ENCODE data around the gene TSPAN10. TPM values are rescaled to one million over a fixed set of nuclear protein-coding genes. Genes with fewer than 3 reads are reported as not detected.

TSPAN10 gene
- total and polyA plus RNA-seq, 9 of the 15 experiments (the other 6 are each of a cell fraction or from before 2014, with no cell fraction given), result 0.05 to 0.31 (median 0.13) TPM; not detected in 1

DNA sequence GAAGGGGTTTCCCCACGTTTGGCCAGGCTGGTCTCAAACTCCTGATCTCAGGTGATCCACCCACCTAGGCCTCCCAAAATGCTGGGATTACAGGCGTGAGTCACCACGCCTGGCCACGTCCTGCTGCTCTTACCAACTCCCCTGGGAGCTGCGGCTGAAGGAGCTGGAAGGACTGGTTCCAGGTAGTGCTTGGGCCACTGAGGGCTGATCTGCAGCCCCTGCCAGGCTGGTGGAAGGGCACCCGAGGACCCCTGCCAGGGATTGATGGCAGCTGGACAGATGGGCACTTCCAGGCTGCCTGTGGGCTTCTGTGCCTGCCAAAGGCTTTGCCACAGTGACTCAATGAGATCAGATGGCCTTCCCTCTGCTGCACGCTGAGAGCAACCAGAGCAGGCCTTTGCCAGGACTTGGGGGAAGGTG is 27.1 kb downstream of the TSPAN10 start:
- BruUV-seq (replicated peaks), result no TSS peak
- intact Hi-C loops (cut with micrococcal nuclease) (no loop called here), in situ Hi-C loops (cut with MboI) (no loop called here)
- no peaks in the 10 kb centered on the region for H3K27me3 ChIP-seq (ENCODE audit: control insufficient read depth in 2 of 2, insufficient read depth in 2 of 2, low read length in 2 of 2)
- peaks cover 32% of the 10 kb centered on the region for H3K36me3 ChIP-seq (ENCODE audit: control insufficient read depth, insufficient read depth, low read length)
- H3K27ac ChIP-seq (ENCODE audit: extremely low read depth, low read depth, low read length), result peak overlapping the region; percentile 75
- no peak overlapping the region for H3K4me2 ChIP-seq (ENCODE audit: insufficient read depth, low read length)
- no peak overlapping the region for H3K4me3 ChIP-seq
- DNase-seq (ENCODE audit: extremely low read depth in 1 of 4, low spot score in 3 of 4) (peak in 1 of 4 experiments; percentile 32), ATAC-seq (no peak), FAIRE-seq (no peak)
- no peak overlapping the region for H2AFZ ChIP-seq (ENCODE audit: low read depth, low read length)
- H3K9ac ChIP-seq (ENCODE audit: insufficient read depth in 1 of 2, low read depth in 2 of 2, low read length in 2 of 2), result peak overlapping the region; percentile 36 to 80; a peak in 3 of 4 replicates
- H3K9me1 ChIP-seq (ENCODE audit: control insufficient read depth, insufficient read depth, low read length), result no peaks in the 10 kb centered on the region
- TF ChIP-seq POLR2A (conservative IDR thresholded peaks at IDR 0.05) (0 out of 2 replicates have a peak, but pooled peaks have one; percentile 12), EGR1 (conservative IDR thresholded peaks at IDR 0.05) (peak; percentile 49), ZNF134 (CRISPR knock-in tag; conservative IDR thresholded peaks at IDR 0.05) (no peak), ZNF197 (CRISPR knock-in tag; IDR thresholded peaks at IDR 0.05; ENCODE audit: low read depth) (no peak), ZBED1 (IDR thresholded peaks at IDR 0.05) (no peak), PHF21A (IDR thresholded peaks at IDR 0.05; ENCODE audit: borderline replicate concordance, low read depth) (no peak), POLR2G (IDR thresholded peaks at IDR 0.05; ENCODE audit: low read depth, low read length) (peak; percentile 44; the same call in 1 of the 2 replicates), RBFOX2 (IDR thresholded peaks at IDR 0.05; ENCODE audit: low read depth, low read length) (peak; percentile 49; the same call in 1 of the 2 replicates)
- TF ChIP-seq, protein P1, sequence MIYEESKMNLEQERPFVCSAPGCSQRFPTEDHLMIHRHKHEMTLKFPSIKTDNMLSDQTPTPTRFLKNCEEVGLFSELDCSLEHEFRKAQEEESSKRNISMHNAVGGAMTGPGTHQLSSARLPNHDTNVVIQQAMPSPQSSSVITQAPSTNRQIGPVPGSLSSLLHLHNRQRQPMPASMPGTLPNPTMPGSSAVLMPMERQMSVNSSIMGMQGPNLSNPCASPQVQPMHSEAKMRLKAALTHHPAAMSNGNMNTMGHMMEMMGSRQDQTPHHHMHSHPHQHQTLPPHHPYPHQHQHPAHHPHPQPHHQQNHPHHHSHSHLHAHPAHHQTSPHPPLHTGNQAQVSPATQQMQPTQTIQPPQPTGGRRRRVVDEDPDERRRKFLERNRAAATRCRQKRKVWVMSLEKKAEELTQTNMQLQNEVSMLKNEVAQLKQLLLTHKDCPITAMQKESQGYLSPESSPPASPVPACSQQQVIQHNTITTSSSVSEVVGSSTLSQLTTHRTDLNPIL (CRISPR knock-in tag; IDR thresholded peaks at IDR 0.05), result no peak
- TF ChIP-seq, protein P2, sequence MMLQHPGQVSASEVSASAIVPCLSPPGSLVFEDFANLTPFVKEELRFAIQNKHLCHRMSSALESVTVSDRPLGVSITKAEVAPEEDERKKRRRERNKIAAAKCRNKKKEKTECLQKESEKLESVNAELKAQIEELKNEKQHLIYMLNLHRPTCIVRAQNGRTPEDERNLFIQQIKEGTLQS (IDR thresholded peaks at IDR 0.05), result peak; percentile 29; the same call in 1 of the 2 replicates
- TF ChIP-seq, protein P2 (CRISPR knock-in tag; conservative IDR thresholded peaks at IDR 0.05), result no peak
- TF ChIP-seq, protein P3, sequence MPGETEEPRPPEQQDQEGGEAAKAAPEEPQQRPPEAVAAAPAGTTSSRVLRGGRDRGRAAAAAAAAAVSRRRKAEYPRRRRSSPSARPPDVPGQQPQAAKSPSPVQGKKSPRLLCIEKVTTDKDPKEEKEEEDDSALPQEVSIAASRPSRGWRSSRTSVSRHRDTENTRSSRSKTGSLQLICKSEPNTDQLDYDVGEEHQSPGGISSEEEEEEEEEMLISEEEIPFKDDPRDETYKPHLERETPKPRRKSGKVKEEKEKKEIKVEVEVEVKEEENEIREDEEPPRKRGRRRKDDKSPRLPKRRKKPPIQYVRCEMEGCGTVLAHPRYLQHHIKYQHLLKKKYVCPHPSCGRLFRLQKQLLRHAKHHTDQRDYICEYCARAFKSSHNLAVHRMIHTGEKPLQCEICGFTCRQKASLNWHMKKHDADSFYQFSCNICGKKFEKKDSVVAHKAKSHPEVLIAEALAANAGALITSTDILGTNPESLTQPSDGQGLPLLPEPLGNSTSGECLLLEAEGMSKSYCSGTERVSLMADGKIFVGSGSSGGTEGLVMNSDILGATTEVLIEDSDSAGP (CRISPR knock-in tag; IDR thresholded peaks at IDR 0.05), result 0 out of 2 replicates have a peak, but pooled peaks have one; percentile 26
- TF ChIP-seq, protein P4, sequence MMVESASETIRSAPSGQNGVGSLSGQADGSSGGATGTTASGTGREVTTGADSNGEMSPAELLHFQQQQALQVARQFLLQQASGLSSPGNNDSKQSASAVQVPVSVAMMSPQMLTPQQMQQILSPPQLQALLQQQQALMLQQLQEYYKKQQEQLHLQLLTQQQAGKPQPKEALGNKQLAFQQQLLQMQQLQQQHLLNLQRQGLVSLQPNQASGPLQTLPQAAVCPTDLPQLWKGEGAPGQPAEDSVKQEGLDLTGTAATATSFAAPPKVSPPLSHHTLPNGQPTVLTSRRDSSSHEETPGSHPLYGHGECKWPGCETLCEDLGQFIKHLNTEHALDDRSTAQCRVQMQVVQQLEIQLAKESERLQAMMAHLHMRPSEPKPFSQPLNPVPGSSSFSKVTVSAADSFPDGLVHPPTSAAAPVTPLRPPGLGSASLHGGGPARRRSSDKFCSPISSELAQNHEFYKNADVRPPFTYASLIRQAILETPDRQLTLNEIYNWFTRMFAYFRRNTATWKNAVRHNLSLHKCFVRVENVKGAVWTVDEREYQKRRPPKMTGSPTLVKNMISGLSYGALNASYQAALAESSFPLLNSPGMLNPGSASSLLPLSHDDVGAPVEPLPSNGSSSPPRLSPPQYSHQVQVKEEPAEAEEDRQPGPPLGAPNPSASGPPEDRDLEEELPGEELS (CRISPR knock-in tag; IDR thresholded peaks at IDR 0.05; ENCODE audit: borderline replicate concordance), result 0 out of 2 replicates have a peak, but pooled peaks have one; percentile 25
- TF ChIP-seq, protein P5, sequence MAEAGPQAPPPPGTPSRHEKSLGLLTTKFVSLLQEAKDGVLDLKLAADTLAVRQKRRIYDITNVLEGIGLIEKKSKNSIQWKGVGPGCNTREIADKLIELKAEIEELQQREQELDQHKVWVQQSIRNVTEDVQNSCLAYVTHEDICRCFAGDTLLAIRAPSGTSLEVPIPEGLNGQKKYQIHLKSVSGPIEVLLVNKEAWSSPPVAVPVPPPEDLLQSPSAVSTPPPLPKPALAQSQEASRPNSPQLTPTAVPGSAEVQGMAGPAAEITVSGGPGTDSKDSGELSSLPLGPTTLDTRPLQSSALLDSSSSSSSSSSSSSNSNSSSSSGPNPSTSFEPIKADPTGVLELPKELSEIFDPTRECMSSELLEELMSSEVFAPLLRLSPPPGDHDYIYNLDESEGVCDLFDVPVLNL (CRISPR knock-in tag; IDR thresholded peaks at IDR 0.05; ENCODE audit: low read depth), result 0 out of 2 replicates have a peak, but pooled peaks have one; percentile 25
- H3K9me3 ChIP-seq (replicated peaks; ENCODE audit: control insufficient read depth, insufficient read depth, low read depth, low read length), result no peaks in the 10 kb centered on the region
- POLR2A ChIA-PET, result interaction anchor here (0.6 to 2.3 kb wide), 6 partner anchors 9 to 38 kb away, joined by 3 to 8 read pairs (median 4); partner anchors contain the start of genes NPLOC4 and TSPAN10
- H3K4me1 ChIP-seq (replicated peaks in 1 of 2; ENCODE audit: control insufficient read depth in 2 of 2, insufficient read depth in 2 of 2, low read length in 2 of 2), result peaks cover 36 to 61% of the 10 kb centered on the region in 2 experiments
- CTCF ChIA-PET (ENCODE audit: low intra/inter-chr PET ratio), result no interaction called here
- 62% methylated on average over 5 of the region's 7 CpGs for WGBS (ENCODE audit: insufficient coverage, low coverage, missing lambda C conversion rate)
- no peaks in the 10 kb centered on the region for H4K20me1 ChIP-seq (replicated peaks; ENCODE audit: control insufficient read depth, insufficient read depth, low read length)
- peaks cover 49% of the 10 kb centered on the region for H3K79me2 ChIP-seq (ENCODE audit: control insufficient read depth, insufficient read depth, low read length)
